Keratinocyte (primary cell): ENCODE data around the gene DCUN1D4. TPM values are rescaled to one million over a fixed set of nuclear protein-coding genes. Genes with fewer than 3 reads are reported as not detected.

Source experiments
- DNase-seq: peaks from one replicate; pipeline ENCODE4 v3.0.0-alpha.2; 2011; ENCODE audit warnings: low read depth, missing footprints, low spot score
- FAIRE-seq: peaks from 2 replicates; lab custom pipeline; 2011; peaks lifted over from hg19 to GRCh38; lab: Jason Lieb, UNC
- H2AFZ ChIP-seq: 2 replicates; pipeline ENCODE4 v1.6.0; 2012; ENCODE audit warnings: low read length, control low read depth, inconsistent platforms; ENCODE audit not compliant: control insufficient read depth
- H3K27ac ChIP-seq: 2 replicates; pipeline ENCODE4 v1.5.1; 2011; ENCODE audit warnings: low read length; ENCODE audit not compliant: control insufficient read depth, insufficient read depth
- H3K27me3 ChIP-seq: 3 replicates; pipeline ENCODE4 v1.6.0; 2011; ENCODE audit warnings: low read length; ENCODE audit not compliant: control insufficient read depth, insufficient read depth; ENCODE audit errors: extremely low read depth
- H3K36me3 ChIP-seq, 2 experiments: 2 replicates in 1 of 2; 3 replicates in 1 of 2; pipeline ENCODE4 v1.5.1; 2011; ENCODE audit warnings: low read length in 2 of 2, mild to moderate bottlenecking in 1 of 2; ENCODE audit not compliant: control insufficient read depth in 2 of 2, insufficient read depth in 2 of 2; ENCODE audit errors: extremely low read depth in 1 of 2
- H3K4me1 ChIP-seq: 3 replicates; pipeline ENCODE4 v1.5.1; 2011; ENCODE audit warnings: low read length; ENCODE audit not compliant: control insufficient read depth, insufficient read depth; ENCODE audit errors: extremely low read depth
- H3K4me2 ChIP-seq: 3 replicates; pipeline ENCODE4 v1.6.0; 2011; ENCODE audit warnings: low read depth, low read length; ENCODE audit not compliant: control insufficient read depth, insufficient read depth; ENCODE audit errors: extremely low read depth
- H3K4me3 ChIP-seq, 3 experiments: fragments of 200-600 bp in 1 of 3; sonication (generic) in 1 of 3; 2 replicates in 2 of 3; 3 replicates in 1 of 3; pipeline ENCODE4 v1.5.1; 2011 to 2016; ENCODE audit warnings: low read length in 3 of 3, mild to moderate bottlenecking in 3 of 3, control low read depth in 2 of 3, inconsistent platforms in 1 of 3, low read depth in 1 of 3, mixed read lengths in 1 of 3, mixed run types in 1 of 3, moderate library complexity in 1 of 3; ENCODE audit not compliant: control insufficient read depth in 2 of 3, insufficient read depth in 2 of 3; ENCODE audit errors: extremely low read depth in 1 of 3
- H3K79me2 ChIP-seq: 2 replicates; pipeline ENCODE4 v1.6.0; 2012; ENCODE audit warnings: low read length; ENCODE audit not compliant: control insufficient read depth, insufficient read depth
- H3K9ac ChIP-seq: 3 replicates; pipeline ENCODE4 v1.6.0; 2011; ENCODE audit warnings: low read length; ENCODE audit not compliant: control insufficient read depth, insufficient read depth; ENCODE audit errors: extremely low read depth
- H3K9me1 ChIP-seq: 3 replicates; pipeline ENCODE4 v1.6.0; 2011; ENCODE audit warnings: low read length; ENCODE audit not compliant: control insufficient read depth, insufficient read depth; ENCODE audit errors: extremely low read depth
- H3K9me3 ChIP-seq: 2 replicates; pipeline ENCODE4 v1.5.1; 2012; ENCODE audit warnings: low read depth, low read length; ENCODE audit not compliant: control insufficient read depth
- H4K20me1 ChIP-seq: 3 replicates; pipeline ENCODE4 v1.6.0; 2011; ENCODE audit warnings: low read length; ENCODE audit not compliant: control insufficient read depth, insufficient read depth; ENCODE audit errors: extremely low read depth
- CTCF ChIP-seq, 3 experiments: IDR thresholded peaks in 1 of 3; conservative IDR thresholded peaks in 1 of 3; optimal IDR thresholded peaks in 1 of 3; 2 replicates in 2 of 3; 3 replicates in 1 of 3; pipeline versions ENCODE3 to v1.5.1; 2011; ENCODE audit warnings: low read length in 3 of 3, mild to moderate bottlenecking in 3 of 3, moderate library complexity in 2 of 3, control low read depth in 1 of 3, inconsistent platforms in 1 of 3; ENCODE audit not compliant: insufficient read depth in 2 of 3; ENCODE audit errors: extremely low read depth in 1 of 3
- EZH2 ChIP-seq: IDR thresholded peaks from one replicate; pipeline ENCODE4 v1.6.1; 2012; ENCODE audit warnings: inconsistent platforms, mild to moderate bottlenecking, low read length, moderate library complexity
- dilution Hi-C: fragments of 300-500 bp; cut with MboI; formaldehyde crosslinking; loops from one replicate; pipeline ENCODE4 v1.7.0; 2020; ENCODE audit warnings: low sequenced_read_pairs; ENCODE audit not compliant: extremely low pct_ligation_motif_present
- polyA plus RNA-seq, 5 experiments: library from polyadenylated mRNA; depleted of rRNA in 3 of 5; stranded (reverse) in 3 of 5; stranded (forward) in 1 of 5; unstranded in 1 of 5; fragments of >200 nt; gene quantifications; 1 replicate in 1 of 5; 2 replicates in 3 of 5; 3 replicates in 1 of 5; pipeline versions ENCODE4 v1.2.1 to v1.2.3, GENCODE V29; 2011 to 2012; ENCODE audit warnings: missing spikeins in 2 of 5, low read depth in 1 of 5, low replicate concordance in 1 of 5

The DCUN1D4 gene
- polyA plus RNA-seq, 1 donor (not counting 4 experiments of a cell fraction or from before 2014, with no cell fraction given), result 59.9 TPM

GRCh38 chr4:51855270-51855669 lies 12.3 kb downstream of the DCUN1D4 start:
- Histone ChIP-seq H3K27me3 (no peaks in the 10 kb centered on the region), H3K9ac (no peak overlapping the region), H4K20me1 (no peaks in the 10 kb centered on the region), H3K4me2 (no peak overlapping the region), H3K4me3 (no peak overlapping the region), H3K36me3 (no peaks in the 10 kb centered on the region), H3K79me2 (peaks cover 89% of the 10 kb centered on the region), H3K9me3 (no peaks in the 10 kb centered on the region), H2AFZ (no peak overlapping the region), H3K27ac (no peak overlapping the region), H3K9me1 (no peaks in the 10 kb centered on the region), H3K4me1 (peaks cover 4% of the 10 kb centered on the region)
- FAIRE-seq, result no peak
- DNase-seq, result no peak
- dilution Hi-C loops, result no loop called here
- TF ChIP-seq EZH2 (no peak), CTCF (optimal IDR thresholded peaks at IDR 0.05 in 1 of 3, IDR thresholded peaks at IDR 0.05 in 1 of 3, conservative IDR thresholded peaks at IDR 0.05 in 1 of 3; ENCODE audit: extremely low read depth in 1 of 3, insufficient read depth in 2 of 3, low read length in 3 of 3) (no peak)

GRCh38 chr4:51855751-51856150 lies 12.8 kb downstream of the DCUN1D4 start:
- Histone ChIP-seq H3K9me3 (no peaks in the 10 kb centered on the region), H3K4me1 (peaks cover 4% of the 10 kb centered on the region), H4K20me1 (no peaks in the 10 kb centered on the region), H3K79me2 (peaks cover 89% of the 10 kb centered on the region), H3K9me1 (no peaks in the 10 kb centered on the region), H3K27me3 (no peaks in the 10 kb centered on the region), H3K27ac (no peak overlapping the region), H3K4me2 (no peak overlapping the region), H3K9ac (no peak overlapping the region), H3K36me3 (no peaks in the 10 kb centered on the region), H2AFZ (no peak overlapping the region), H3K4me3 (no peak overlapping the region)
- FAIRE-seq (no peak), DNase-seq (no peak)
- no peak for TF ChIP-seq EZH2
- TF ChIP-seq CTCF (optimal IDR thresholded peaks at IDR 0.05 in 1 of 3, IDR thresholded peaks at IDR 0.05 in 1 of 3, conservative IDR thresholded peaks at IDR 0.05 in 1 of 3; ENCODE audit: extremely low read depth in 1 of 3, insufficient read depth in 2 of 3, low read length in 3 of 3), result no peak
- dilution Hi-C loops, result no loop called here
